Activated CD4-positive, alpha-beta T cell treated with anti-CD3 and anti-CD28 coated beads, Interleukin-2, amount 10 ng/mL, durations not matched to agents 24 days and 14 days (primary cell): ENCODE data around the gene GSC. TPM values are rescaled to one million over a fixed set of nuclear protein-coding genes. Genes with fewer than 3 reads are reported as not detected.

Experiments
- DNase-seq: peaks from one replicate; pipeline ENCODE4 v3.0.0; 2022
- H3K27ac Mint-ChIP-seq: one replicate; pipeline ENCODE4 v1.8.0; 2022; ENCODE audit warnings: mild to moderate bottlenecking, mixed read lengths
- H3K27me3 Mint-ChIP-seq: one replicate; pipeline ENCODE4 v1.8.0; 2022; ENCODE audit warnings: mixed read lengths
- H3K36me3 Mint-ChIP-seq: one replicate; pipeline ENCODE4 v1.8.0; 2022; ENCODE audit warnings: low read depth, mild to moderate bottlenecking, mixed read lengths
- H3K4me1 Mint-ChIP-seq: one replicate; pipeline ENCODE4 v1.8.0; 2021; ENCODE audit warnings: mixed read lengths
- H3K4me3 Mint-ChIP-seq: one replicate; pipeline ENCODE4 v1.8.0; 2022; ENCODE audit warnings: mild to moderate bottlenecking, moderate library complexity, mixed read lengths
- H3K9me3 Mint-ChIP-seq: one replicate; pipeline ENCODE4 v1.8.0; 2021; ENCODE audit warnings: mixed read lengths
- intact Hi-C: fragments of 100-400 bp; cut with micrococcal nuclease; formaldehyde crosslinking; loops from one replicate; pipeline ENCODE4 v1.15.1; 2023
- total RNA-seq: library from RNA; stranded (reverse); gene quantifications from 2 replicates; pipeline ENCODE4 v1.2.3, GENCODE V29; 2022

The GSC gene
- total RNA-seq, 1 donor from 2014 or later = not detected

GRCh38 chr14:94775871-94776210 lies 5.9 kb upstream of the GSC start:
- Mint-ChIP-seq H3K4me3 (no peak overlapping the region), H3K27ac (peak overlapping the region; percentile 79)
- intact Hi-C loops = no loop called here

GRCh38 chr14:94775091-94775870 lies 5.4 kb upstream of the GSC start:
- H3K27ac Mint-ChIP-seq = peak overlapping the region; percentile 79
- peaks cover 6% of the 10 kb centered on the region for H3K4me1 Mint-ChIP-seq
- peaks cover 7% of the 10 kb centered on the region for H3K36me3 Mint-ChIP-seq
- no peak for DNase-seq
- H3K27me3 Mint-ChIP-seq = peaks cover 78% of the 10 kb centered on the region
- no peak overlapping the region for H3K4me3 Mint-ChIP-seq
- intact Hi-C loops = no loop called here
- H3K9me3 Mint-ChIP-seq = peaks cover 24% of the 10 kb centered on the region

More at GRCh38 chr14:94775871-94776210, 5.9 kb upstream of the GSC start:
- no peak for DNase-seq
- Mint-ChIP-seq H3K27me3 (peaks cover 72% of the 10 kb centered on the region), H3K36me3 (peaks cover 7% of the 10 kb centered on the region), H3K9me3 (peaks cover 24% of the 10 kb centered on the region), H3K4me1 (peaks cover 6% of the 10 kb centered on the region)

- peaks cover 6% of the 10 kb centered on the region for H3K4me1 Mint-ChIP-seq
- no peak for DNase-seq
- intact Hi-C loops = no loop called here
- H3K27me3 Mint-ChIP-seq = peaks cover 80% of the 10 kb centered on the region
- peak overlapping the region; percentile 51 for H3K27ac Mint-ChIP-seq
- no peak overlapping the region for H3K4me3 Mint-ChIP-seq
- H3K36me3 Mint-ChIP-seq = peaks cover 7% of the 10 kb centered on the region
- peaks cover 24% of the 10 kb centered on the region for H3K9me3 Mint-ChIP-seq
Observed at GRCh38 chr14:94774344-94775090, 4.6 kb upstream of the GSC start.

- peaks cover 10% of the 10 kb centered on the region for H3K4me1 Mint-ChIP-seq
- H3K27ac Mint-ChIP-seq = peak overlapping the region; percentile 51
- peaks cover 24% of the 10 kb centered on the region for H3K9me3 Mint-ChIP-seq
- peaks cover 82% of the 10 kb centered on the region for H3K27me3 Mint-ChIP-seq
- H3K36me3 Mint-ChIP-seq = peaks cover 7% of the 10 kb centered on the region
- H3K4me3 Mint-ChIP-seq = no peak overlapping the region
- no peak for DNase-seq
- intact Hi-C loops = no loop called here
Observed at GRCh38 chr14:94773655-94774343, 3.9 kb upstream of the GSC start.

- intact Hi-C loops = no loop called here
- peaks cover 12% of the 10 kb centered on the region for H3K4me1 Mint-ChIP-seq
- H3K27ac Mint-ChIP-seq = peak overlapping the region; percentile 51
- H3K36me3 Mint-ChIP-seq = peaks cover 7% of the 10 kb centered on the region
- peaks cover 86% of the 10 kb centered on the region for H3K27me3 Mint-ChIP-seq
- peaks cover 24% of the 10 kb centered on the region for H3K9me3 Mint-ChIP-seq
- no peak overlapping the region for H3K4me3 Mint-ChIP-seq
- peak; percentile 59 for DNase-seq
Observed at GRCh38 chr14:94773061-94773648, 3.2 kb upstream of the GSC start.

- intact Hi-C loops = no loop called here
- DNase-seq = no peak
- H3K27me3 Mint-ChIP-seq = peaks cover 87% of the 10 kb centered on the region
- H3K4me3 Mint-ChIP-seq = no peak overlapping the region
- peaks cover 7% of the 10 kb centered on the region for H3K36me3 Mint-ChIP-seq
- H3K9me3 Mint-ChIP-seq = peaks cover 24% of the 10 kb centered on the region
- no peak overlapping the region for H3K27ac Mint-ChIP-seq
- peaks cover 13% of the 10 kb centered on the region for H3K4me1 Mint-ChIP-seq
Observed at GRCh38 chr14:94772548-94772947, 2.6 kb upstream of the GSC start.

- Mint-ChIP-seq H3K4me1 (peaks cover 13% of the 10 kb centered on the region), H3K36me3 (peaks cover 7% of the 10 kb centered on the region), H3K27ac (peak overlapping the region; percentile 67), H3K27me3 (peaks cover 87% of the 10 kb centered on the region), H3K9me3 (peaks cover 24% of the 10 kb centered on the region), H3K4me3 (no peak overlapping the region)
- DNase-seq = no peak
- intact Hi-C loops = no loop called here
Observed at GRCh38 chr14:94771906-94772490, 2.1 kb upstream of the GSC start.

- no peak for DNase-seq
- peaks cover 13% of the 10 kb centered on the region for H3K4me1 Mint-ChIP-seq
- H3K36me3 Mint-ChIP-seq = peaks cover 7% of the 10 kb centered on the region
- intact Hi-C loops = no loop called here
- H3K9me3 Mint-ChIP-seq = peaks cover 24% of the 10 kb centered on the region
- no peak overlapping the region for H3K4me3 Mint-ChIP-seq
- H3K27ac Mint-ChIP-seq = no peak overlapping the region
- H3K27me3 Mint-ChIP-seq = peaks cover 86% of the 10 kb centered on the region
Observed at GRCh38 chr14:94771158-94771905, 1.4 kb upstream of the GSC start.

- Mint-ChIP-seq H3K4me3 (peak overlapping the region; percentile 22), H3K4me1 (peaks cover 13% of the 10 kb centered on the region), H3K27me3 (peaks cover 86% of the 10 kb centered on the region), H3K36me3 (peaks cover 7% of the 10 kb centered on the region), H3K27ac (no peak overlapping the region), H3K9me3 (peaks cover 24% of the 10 kb centered on the region)
- intact Hi-C loops = no loop called here
- no peak for DNase-seq
Observed at GRCh38 chr14:94770815-94771157, 873 bp upstream of the GSC start.

- H3K27me3 Mint-ChIP-seq = peaks cover 86% of the 10 kb centered on the region
- peaks cover 7% of the 10 kb centered on the region for H3K36me3 Mint-ChIP-seq
- peaks cover 9% of the 10 kb centered on the region for H3K4me1 Mint-ChIP-seq
- H3K4me3 Mint-ChIP-seq = peak overlapping the region; percentile 22
- DNase-seq = no peak
- intact Hi-C loops = no loop called here
- no peak overlapping the region for H3K27ac Mint-ChIP-seq
- H3K9me3 Mint-ChIP-seq = peaks cover 21% of the 10 kb centered on the region
Observed at GRCh38 chr14:94770251-94770749, 387 bp upstream of the GSC start.

- peak overlapping the region; percentile 66 for H3K4me3 Mint-ChIP-seq
- peak overlapping the region; percentile 54 for H3K27ac Mint-ChIP-seq
- peaks cover 83% of the 10 kb centered on the region for H3K27me3 Mint-ChIP-seq
- H3K4me1 Mint-ChIP-seq = peaks cover 9% of the 10 kb centered on the region
- DNase-seq = peak; percentile 73
- peaks cover 18% of the 10 kb centered on the region for H3K9me3 Mint-ChIP-seq
- H3K36me3 Mint-ChIP-seq = peaks cover 7% of the 10 kb centered on the region
- intact Hi-C loops = no loop called here
Observed at GRCh38 chr14:94768521-94769390, 1.2 kb downstream of the GSC start.

- no peak for DNase-seq
- H3K36me3 Mint-ChIP-seq = peaks cover 7% of the 10 kb centered on the region
- intact Hi-C loops = no loop called here
- H3K27ac Mint-ChIP-seq = peak overlapping the region; percentile 39
- peaks cover 9% of the 10 kb centered on the region for H3K4me1 Mint-ChIP-seq
- peaks cover 82% of the 10 kb centered on the region for H3K27me3 Mint-ChIP-seq
- H3K9me3 Mint-ChIP-seq = peaks cover 11% of the 10 kb centered on the region
- peak overlapping the region; percentile 66 for H3K4me3 Mint-ChIP-seq
Observed at GRCh38 chr14:94768141-94768520, 1.8 kb downstream of the GSC start.
